HG02870 (cell line): Measurements from ENCODE around the gene ZNF346.
A peak's percentile ranks its signal among the peaks of the same experiment; 100 is the strongest.

Source experiments
- ATAC-seq: cut with Tn5 transposase; IDR thresholded peaks from one replicate; pipeline ENCODE4 v1.9.1; 2021; ENCODE audit warnings: mild to moderate bottlenecking, moderate library complexity; ENCODE audit not compliant: unreplicated experiment

ZNF346 gene

DNA sequence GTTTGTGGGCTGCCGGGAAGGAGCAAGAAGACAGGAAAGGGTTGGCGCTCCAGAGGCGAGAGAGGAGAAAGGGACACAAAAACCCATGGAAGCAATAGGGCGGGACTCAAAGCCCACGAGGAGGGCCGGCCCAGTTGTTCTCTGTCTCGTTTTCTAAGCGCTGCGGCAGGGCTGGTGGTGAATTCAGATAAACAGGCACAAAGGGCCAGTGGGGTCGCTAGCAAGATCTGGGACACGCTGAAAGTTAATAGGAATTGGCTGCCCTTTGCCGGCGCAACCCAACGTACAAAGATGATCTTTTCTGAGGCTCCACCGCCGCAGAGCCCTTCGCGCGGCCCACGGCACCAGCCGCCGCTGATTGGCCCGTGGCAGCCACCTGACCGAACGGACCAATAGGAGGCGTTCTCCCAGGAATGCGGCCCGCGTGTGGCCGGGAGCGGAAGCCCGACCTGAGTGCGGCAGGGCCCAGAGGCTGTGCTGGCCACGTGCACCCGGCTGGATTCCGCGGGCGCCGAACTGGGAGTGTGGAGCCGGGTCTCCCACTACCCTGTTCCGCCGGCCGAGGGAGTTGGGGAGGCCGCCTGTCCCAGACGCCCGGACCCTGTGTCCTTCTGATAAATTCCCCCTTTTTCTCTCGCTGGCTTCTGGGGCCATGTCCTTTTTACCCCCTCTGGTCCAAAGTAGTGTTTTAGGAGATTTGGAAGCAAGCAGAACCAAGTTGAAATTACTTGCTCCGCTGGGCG, 94.3 kb downstream of the ZNF346 start:
- ATAC-seq, result no peak

DNA sequence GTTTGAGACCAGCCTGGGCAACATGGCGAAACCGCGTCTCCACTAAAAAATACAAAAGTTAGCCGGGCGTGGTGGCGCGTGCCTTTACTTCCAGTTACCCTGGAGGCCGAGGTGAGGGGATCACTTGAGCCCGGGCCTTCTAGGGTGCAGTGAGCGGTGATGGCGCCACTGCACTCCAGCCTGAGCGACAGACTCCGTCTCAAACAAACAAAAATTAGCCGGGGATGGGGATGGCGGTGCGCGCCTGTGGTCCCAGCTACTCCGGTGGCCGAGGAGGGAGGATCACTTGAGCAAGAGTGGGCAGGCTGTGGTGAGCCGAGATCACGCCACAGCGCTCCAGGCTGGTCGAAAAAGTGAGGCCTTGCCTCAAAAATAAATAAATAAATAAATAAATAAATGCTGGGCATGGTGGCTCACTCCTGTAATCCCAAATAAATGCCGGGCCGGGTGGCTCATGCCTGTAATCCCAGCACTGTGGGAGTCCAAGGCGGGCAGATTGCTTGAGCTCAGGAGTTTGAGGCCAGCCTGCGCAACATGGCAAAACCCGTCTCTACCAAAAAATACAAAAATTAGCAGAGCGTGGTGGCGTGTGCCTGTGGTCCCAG, 95.0 kb downstream of the ZNF346 start:
- ATAC-seq, result no peak

DNA sequence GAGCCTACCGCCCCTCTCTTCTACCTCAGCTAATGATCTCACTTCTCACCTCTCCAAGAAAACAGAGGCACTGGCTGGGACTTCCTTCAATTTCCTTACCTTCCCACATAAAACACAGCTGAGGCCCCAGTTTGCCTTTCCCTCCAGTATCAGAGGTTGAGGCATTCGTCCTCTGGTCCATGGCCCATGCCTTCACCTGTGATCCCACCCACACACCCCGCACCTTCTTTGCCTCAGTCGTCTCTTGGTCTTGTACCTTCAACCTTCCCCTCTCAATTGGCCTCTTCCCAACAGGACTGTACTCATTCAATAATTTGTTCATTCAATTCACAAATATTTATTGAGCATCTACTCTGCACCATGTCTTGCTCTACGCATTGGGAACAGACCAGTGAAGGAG, 100.1 kb downstream of the ZNF346 start:
- no peak for ATAC-seq

DNA sequence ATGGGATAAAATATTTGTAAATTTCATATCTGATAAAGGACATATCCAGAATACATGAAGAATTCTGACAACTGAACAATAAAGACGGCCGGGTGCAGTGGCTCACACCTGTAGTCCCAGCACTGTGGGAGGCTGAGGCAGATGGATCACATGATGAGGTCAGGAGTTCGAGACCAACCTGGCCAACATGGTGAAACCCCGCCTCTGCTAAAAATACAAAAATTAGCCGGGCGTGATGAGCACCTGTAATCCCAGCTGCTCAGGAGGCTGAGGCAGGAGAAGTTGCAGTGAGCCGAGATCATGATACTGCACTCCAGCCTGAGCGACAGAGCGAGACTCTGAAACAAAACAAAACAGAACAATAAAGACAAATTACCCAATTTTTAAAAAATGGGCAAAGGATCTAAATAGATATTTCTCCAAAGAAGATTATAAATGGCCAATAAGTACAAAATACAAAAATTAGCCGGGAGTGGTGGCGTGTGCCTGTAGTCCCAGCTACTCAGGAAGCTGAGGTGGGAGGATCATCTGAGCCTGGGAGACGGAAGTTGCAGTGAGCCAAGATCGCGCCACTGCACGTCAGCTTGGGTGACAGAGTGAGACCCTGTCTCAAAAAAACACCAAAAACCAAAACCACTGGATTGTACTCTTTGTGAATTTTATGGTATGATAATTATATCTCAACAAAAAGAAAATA, 101.4 kb downstream of the ZNF346 start:
- ATAC-seq, result peak; percentile 38

DNA sequence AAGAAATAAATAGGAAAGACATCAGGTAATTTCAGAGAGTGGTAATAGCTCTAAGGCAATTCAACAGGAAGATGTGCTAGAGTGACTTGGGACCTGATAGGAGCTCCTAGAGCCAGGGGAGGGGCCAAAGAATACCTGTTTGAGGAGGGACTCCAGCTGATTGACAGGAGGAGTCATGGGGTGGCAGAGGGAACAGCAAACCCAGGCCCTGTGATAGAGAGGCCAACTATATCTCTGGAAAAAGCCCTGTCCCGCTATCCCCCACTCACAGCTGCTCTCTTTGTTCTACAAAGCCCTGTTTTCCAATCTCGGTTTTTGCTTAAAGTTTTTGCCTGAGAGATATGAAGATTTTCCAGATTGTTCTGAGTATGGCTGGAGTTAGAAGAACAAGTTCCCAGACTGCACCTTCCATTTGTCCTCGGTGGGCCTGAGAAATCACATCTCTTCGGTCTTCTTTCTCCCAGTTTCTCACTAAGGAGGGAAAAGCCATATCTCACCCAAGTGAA, 102.0 kb downstream of the ZNF346 start:
- peak; percentile 61 for ATAC-seq

DNA sequence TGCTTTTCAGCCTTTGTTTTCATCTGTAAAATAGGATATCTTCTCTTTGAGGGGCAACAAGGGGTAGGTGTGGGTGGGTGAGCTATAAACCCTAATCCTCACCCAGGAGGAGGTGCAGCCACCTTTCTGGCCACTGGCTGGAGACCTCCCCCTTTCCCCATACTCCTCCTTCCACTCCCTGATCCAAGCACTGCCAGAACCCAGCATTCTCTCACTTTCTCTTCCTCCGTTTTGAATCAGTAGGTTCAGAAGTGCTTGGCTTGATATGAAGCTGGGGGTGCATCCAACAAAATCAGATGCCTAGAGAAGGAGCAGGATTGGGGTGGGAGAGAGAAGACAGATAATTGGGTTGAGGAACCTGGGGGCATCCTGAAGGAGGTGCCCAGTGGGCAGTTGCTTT, 104.3 kb downstream of the ZNF346 start:
- no peak for ATAC-seq

DNA sequence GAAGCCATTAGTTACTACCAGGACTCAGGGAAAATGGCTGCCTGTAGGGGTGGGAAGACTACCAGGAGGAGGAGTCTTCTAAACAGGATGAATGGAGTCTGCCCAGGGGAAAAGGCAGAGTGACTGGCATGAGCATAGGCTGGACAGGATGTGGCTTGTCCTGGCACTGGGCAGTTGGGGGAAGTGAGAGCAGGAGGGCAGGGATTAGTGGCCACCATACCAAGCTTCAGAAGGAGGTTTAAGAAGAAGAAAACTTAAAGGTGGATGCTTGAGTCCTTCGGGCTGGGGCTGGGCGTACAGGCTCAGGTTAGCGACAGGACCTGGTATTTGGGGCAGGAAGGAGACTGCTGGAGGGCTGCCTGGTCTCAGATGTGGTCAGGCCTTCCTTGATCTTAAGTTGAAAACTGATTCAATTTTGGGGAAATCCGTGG, 106.1 kb downstream of the ZNF346 start:
- ATAC-seq, result no peak

DNA sequence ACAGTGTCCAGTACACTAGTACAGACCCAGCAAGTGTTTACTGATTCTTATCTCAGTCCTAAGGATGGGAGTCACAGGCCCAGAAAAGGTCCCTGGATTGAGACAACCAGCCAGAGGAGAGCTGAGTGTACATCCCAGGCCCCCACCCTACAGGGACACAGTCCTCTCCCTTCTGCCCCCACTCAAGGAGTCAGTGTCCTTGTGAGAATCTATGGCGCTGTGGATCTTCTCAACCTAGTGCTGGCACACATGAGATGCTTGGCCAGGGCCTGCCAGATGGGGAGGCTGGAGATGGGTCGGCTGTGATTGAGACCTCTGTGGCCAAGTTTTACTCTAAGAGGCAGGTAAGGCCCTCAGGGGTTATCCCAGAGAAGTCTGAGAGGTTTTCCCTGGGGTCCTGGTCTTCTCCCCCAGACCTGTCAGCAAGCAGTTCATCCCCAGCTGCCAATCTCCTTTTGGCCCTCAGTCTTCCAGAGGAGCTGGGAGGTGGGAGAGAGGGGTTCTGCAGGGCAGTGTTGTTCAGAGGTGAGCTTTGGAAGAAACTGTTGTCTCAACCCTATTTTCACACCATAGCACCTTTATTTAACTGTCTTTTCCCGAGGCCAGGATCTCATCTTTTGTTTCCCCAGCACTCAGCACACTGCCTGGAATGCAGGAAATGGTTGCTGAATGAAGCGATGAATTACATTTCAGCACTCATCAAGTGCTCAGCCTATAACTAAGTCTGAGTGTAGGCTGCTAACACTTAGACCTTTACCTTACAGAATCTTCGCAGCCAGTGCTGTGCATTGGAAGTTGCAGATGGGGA, 107.9 kb downstream of the ZNF346 start:
- no peak for ATAC-seq
